ENCODE data around the gene WDR74. TPM values are rescaled to one million over a fixed set of nuclear protein-coding genes. Genes with fewer than 3 reads are reported as not detected.
A peak's percentile ranks its signal among the peaks of the same experiment; 100 is the strongest.

WDR74 gene
- total RNA-seq, 1 experiment from 2014 or later = 115 TPM

DNA sequence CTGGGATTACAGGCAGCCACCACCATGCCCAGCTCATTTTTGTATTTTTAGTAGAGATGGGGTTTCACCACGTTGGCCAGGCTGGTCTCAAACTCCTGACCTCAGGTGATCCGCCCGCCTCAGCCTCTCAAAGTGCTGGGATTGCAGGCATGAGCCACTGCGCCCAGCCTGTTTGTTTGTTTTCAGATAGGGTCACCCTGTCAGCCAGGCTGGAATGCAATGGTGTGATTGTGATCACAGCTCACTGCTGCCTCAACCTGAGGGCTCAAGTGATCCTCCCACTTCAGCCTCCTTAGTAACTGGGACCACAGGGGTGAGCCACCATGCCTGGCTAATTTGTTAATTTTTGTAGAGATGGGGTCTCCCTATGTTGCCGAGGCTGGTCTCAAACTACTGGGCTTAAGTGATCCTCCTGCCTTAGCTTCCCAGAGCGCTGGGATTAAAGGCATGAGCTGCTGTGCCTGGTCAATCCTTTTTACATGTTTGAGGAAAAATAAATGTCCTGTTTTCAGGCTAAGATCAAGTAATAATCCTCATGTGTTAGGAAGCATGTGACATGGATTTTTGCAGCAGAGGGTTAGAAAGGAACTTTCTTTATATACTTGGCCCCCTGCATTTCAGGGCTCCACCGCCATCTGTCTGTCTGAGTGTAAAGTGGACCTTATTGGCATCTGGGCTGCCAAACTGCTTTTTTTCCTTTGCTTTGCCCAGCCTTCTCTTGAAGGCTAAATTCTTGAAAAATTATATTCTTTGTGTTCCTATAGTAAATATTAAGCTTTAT is 36.5 kb upstream of the WDR74 start:
- DNase-seq = peak; percentile 65 to 74
- no peaks in the 10 kb centered on the region for H3K27me3 Mint-ChIP-seq (ENCODE audit: insufficient read depth, unreplicated experiment)
- H3K4me3 ChIP-seq (ENCODE audit: low read depth, low read length) = no peak overlapping the region
- H3K9me3 Mint-ChIP-seq (ENCODE audit: unreplicated experiment) = no peaks in the 10 kb centered on the region
- peaks cover 86% of the 10 kb centered on the region for H3K36me3 Mint-ChIP-seq (ENCODE audit: insufficient read depth, unreplicated experiment)
- TF ChIP-seq CTCF (IDR thresholded peaks at IDR 0.05; ENCODE audit: insufficient read depth in 1 of 2, low read depth in 1 of 2, low read length in 1 of 2, severe bottlenecking in 1 of 2, unreplicated experiment in 1 of 2) = peak in 1 of 2 experiments; percentile 9
- no peaks in the 10 kb centered on the region for H3K36me3 ChIP-seq (ENCODE audit: control insufficient read depth, insufficient read depth, low read length)
- H3K4me3 Mint-ChIP-seq (ENCODE audit: unreplicated experiment) = no peak overlapping the region
- BruUV-seq (replicated peaks) = no TSS peak
- no peaks in the 10 kb centered on the region for H3K27me3 ChIP-seq (replicated peaks; ENCODE audit: control insufficient read depth, insufficient read depth, low read length)
- H3K27ac Mint-ChIP-seq (ENCODE audit: unreplicated experiment) = peak overlapping the region; percentile 50
- intact Hi-C loops (cut with micrococcal nuclease; ENCODE audit: unreplicated experiment) = no loop called here
- H3K4me1 Mint-ChIP-seq (ENCODE audit: low read depth, unreplicated experiment) = peaks cover 20% of the 10 kb centered on the region
- ChIA-PET POLR2A (interaction anchor here (1.0 to 1.2 kb wide), 2 partner anchors 20 to 34 kb away, joined by 6 to 7 read pairs; no protein-coding TSS in a partner anchor), CTCF (interaction anchor here (1.1 to 1.2 kb wide), 2 partner anchors 30 to 89 kb away, joined by 3 to 6 read pairs; partner anchors contain the start of gene TMEM179B)
- H3K4me1 ChIP-seq = peaks cover 34% of the 10 kb centered on the region
- H3K9me3 ChIP-seq = no peaks in the 10 kb centered on the region

DNA sequence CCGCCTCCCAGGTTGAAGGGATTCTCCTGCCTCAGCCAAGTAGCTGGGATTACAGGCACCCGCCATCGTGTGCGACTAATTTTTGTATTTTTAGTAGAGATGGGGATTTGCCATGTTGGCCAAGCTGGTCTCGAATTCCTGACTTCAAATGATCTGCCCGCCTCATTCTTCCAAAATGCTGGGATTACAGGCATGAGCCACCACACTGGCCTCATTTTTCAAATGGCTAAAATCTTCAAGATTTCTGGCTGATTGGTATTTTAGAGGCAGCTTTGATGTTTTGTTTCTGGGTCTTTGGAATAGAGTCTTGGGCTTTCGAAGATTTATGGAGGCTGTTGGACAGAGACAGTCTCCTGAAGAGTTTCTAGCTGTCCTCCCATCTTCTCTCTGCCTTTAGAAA is 35.5 kb upstream of the WDR74 start:
- no peak overlapping the region for H3K4me3 ChIP-seq (ENCODE audit: low read depth, low read length)
- no peak for TF ChIP-seq CTCF (IDR thresholded peaks at IDR 0.05; ENCODE audit: insufficient read depth in 1 of 2, low read depth in 1 of 2, low read length in 1 of 2, severe bottlenecking in 1 of 2, unreplicated experiment in 1 of 2)
- H3K27me3 ChIP-seq (replicated peaks; ENCODE audit: control insufficient read depth, insufficient read depth, low read length) = no peaks in the 10 kb centered on the region
- DNase-seq = no peak
- CTCF ChIA-PET = no interaction called here
- no TSS peak for BruUV-seq (replicated peaks)
- intact Hi-C loops (cut with micrococcal nuclease; ENCODE audit: unreplicated experiment) = no loop called here
- no peaks in the 10 kb centered on the region for H3K9me3 Mint-ChIP-seq (ENCODE audit: unreplicated experiment)
- no peak overlapping the region for H3K27ac Mint-ChIP-seq (ENCODE audit: unreplicated experiment)
- H3K4me3 Mint-ChIP-seq (ENCODE audit: unreplicated experiment) = no peak overlapping the region
- H3K36me3 ChIP-seq (ENCODE audit: control insufficient read depth, insufficient read depth, low read length) = no peaks in the 10 kb centered on the region
- POLR2A ChIA-PET = interaction anchor here (1.2 kb wide), 1 partner anchor 33 kb away, joined by 6 read pairs; no protein-coding TSS in a partner anchor
- H3K4me1 ChIP-seq = peaks cover 27% of the 10 kb centered on the region
- no peaks in the 10 kb centered on the region for H3K27me3 Mint-ChIP-seq (ENCODE audit: insufficient read depth, unreplicated experiment)
- peaks cover 86% of the 10 kb centered on the region for H3K36me3 Mint-ChIP-seq (ENCODE audit: insufficient read depth, unreplicated experiment)
- no peaks in the 10 kb centered on the region for H3K9me3 ChIP-seq
- H3K4me1 Mint-ChIP-seq (ENCODE audit: low read depth, unreplicated experiment) = peaks cover 13% of the 10 kb centered on the region

- H3K36me3 Mint-ChIP-seq (ENCODE audit: insufficient read depth, unreplicated experiment) = peaks cover 80% of the 10 kb centered on the region
- intact Hi-C loops (cut with micrococcal nuclease; ENCODE audit: unreplicated experiment) = no loop called here
These were observed 26.2 kb upstream of the WDR74 start for GRCh38 chr11:62865635-62866034.

More at GRCh38 chr11:62865635-62866034, 26.2 kb upstream of the WDR74 start:
- DNase-seq = no peak
- Mint-ChIP-seq H3K4me3 (ENCODE audit: unreplicated experiment) (no peak overlapping the region), H3K9me3 (ENCODE audit: unreplicated experiment) (no peaks in the 10 kb centered on the region), H3K27ac (ENCODE audit: unreplicated experiment) (no peak overlapping the region), H3K27me3 (ENCODE audit: insufficient read depth, unreplicated experiment) (no peaks in the 10 kb centered on the region), H3K4me1 (ENCODE audit: low read depth, unreplicated experiment) (peaks cover 19% of the 10 kb centered on the region)
- no TSS peak for BruUV-seq (replicated peaks)
- no peaks in the 10 kb centered on the region for H3K27me3 ChIP-seq (replicated peaks; ENCODE audit: control insufficient read depth, insufficient read depth, low read length)
- H3K4me3 ChIP-seq (ENCODE audit: low read depth, low read length) = no peak overlapping the region
- peaks cover 8% of the 10 kb centered on the region for H3K4me1 ChIP-seq
- H3K36me3 ChIP-seq (ENCODE audit: control insufficient read depth, insufficient read depth, low read length) = no peaks in the 10 kb centered on the region
- ChIA-PET CTCF (interaction anchor here (0.6 kb wide), 1 partner anchor 79 kb away, joined by 3 read pairs; no protein-coding TSS in a partner anchor), POLR2A (interaction anchor here (0.6 kb wide), 1 partner anchor 33 kb away, joined by 6 read pairs; no protein-coding TSS in a partner anchor)
- TF ChIP-seq CTCF (IDR thresholded peaks at IDR 0.05; ENCODE audit: insufficient read depth in 1 of 2, low read depth in 1 of 2, low read length in 1 of 2, severe bottlenecking in 1 of 2, unreplicated experiment in 1 of 2) = no peak
- H3K9me3 ChIP-seq = no peaks in the 10 kb centered on the region
